Measurements from ENCODE around the gene CEBPZ. TPM values are rescaled to one million over a fixed set of nuclear protein-coding genes. Genes with fewer than 3 reads are reported as not detected.
A peak's percentile ranks its signal among the peaks of the same experiment; 100 is the strongest.

The CEBPZ gene
- total RNA-seq, 1 experiment from 2014 or later, result 146 TPM

- Mint-ChIP-seq H3K4me3 (no peak overlapping the region), H3K36me3 (peaks cover 81% of the 10 kb centered on the region), H3K27me3 (ENCODE audit: low read depth) (no peaks in the 10 kb centered on the region; the same call in 1 of the 2 replicates), H3K4me1 (peaks cover 70% of the 10 kb centered on the region), H3K9me3 (peaks cover 21% of the 10 kb centered on the region), H3K27ac (peak overlapping the region; percentile 93)
- DNase-seq (ENCODE audit: low spot score) (no peak), ATAC-seq (no peak)
- ChIA-PET CTCF (no interaction called here), POLR2A (no interaction called here)
- no peak for TF ChIP-seq CTCF (IDR thresholded peaks at IDR 0.05)
- TF ChIP-seq MXD4 (CRISPR knock-in tag; IDR thresholded peaks at IDR 0.05; ENCODE audit: borderline replicate concordance), result no peak
- no peak for TF ChIP-seq HMGA2 (CRISPR knock-in tag; IDR thresholded peaks at IDR 0.05)
- no peak for TF ChIP-seq OVOL2 (CRISPR knock-in tag; IDR thresholded peaks at IDR 0.05; ENCODE audit: borderline replicate concordance)
- no peak for TF ChIP-seq SP1 (CRISPR knock-in tag; conservative IDR thresholded peaks at IDR 0.05)
- TF ChIP-seq FOXK1 (CRISPR knock-in tag; IDR thresholded peaks at IDR 0.05), result no peak
- no peak for TF ChIP-seq ETV6 (CRISPR knock-in tag; IDR thresholded peaks at IDR 0.05)
- TF ChIP-seq NR3C1 (CRISPR knock-in tag; conservative IDR thresholded peaks at IDR 0.05; ENCODE audit: low read depth), result no peak
- TF ChIP-seq GABPB1 (CRISPR knock-in tag; IDR thresholded peaks at IDR 0.05), result no peak
- no peak for TF ChIP-seq PRDM15 (CRISPR knock-in tag; IDR thresholded peaks at IDR 0.05)
- no peak for TF ChIP-seq HMGXB4 (CRISPR knock-in tag; IDR thresholded peaks at IDR 0.05)
- no peak for TF ChIP-seq ERG (CRISPR knock-in tag; IDR thresholded peaks at IDR 0.05)
- no peak for TF ChIP-seq ZNF263 (CRISPR knock-in tag; IDR thresholded peaks at IDR 0.05; ENCODE audit: low read depth)
- no peak for TF ChIP-seq NFE2L1 (CRISPR knock-in tag; IDR thresholded peaks at IDR 0.05)
- TF ChIP-seq GRHL2 (CRISPR knock-in tag; IDR thresholded peaks at IDR 0.05; ENCODE audit: insufficient replicate concordance, severe bottlenecking), result no peak
- no peak for TF ChIP-seq KAT7 (CRISPR knock-in tag; IDR thresholded peaks at IDR 0.05; ENCODE audit: borderline replicate concordance)
- no peak for TF ChIP-seq IRF2 (CRISPR knock-in tag; IDR thresholded peaks at IDR 0.05; ENCODE audit: borderline replicate concordance, low read depth)
Measured at GRCh38 chr2:37201766-37202165, 29.6 kb downstream of the CEBPZ start.

GRCh38 chr2:37201208-37201607, 30.2 kb downstream of the CEBPZ start:
- H3K4me3 Mint-ChIP-seq, result no peak overlapping the region
- H3K27ac Mint-ChIP-seq, result peak overlapping the region; percentile 94
- DNase-seq (ENCODE audit: low spot score) (no peak), ATAC-seq (no peak)
- peaks cover 64% of the 10 kb centered on the region for H3K4me1 Mint-ChIP-seq
- TF ChIP-seq USF2 (CRISPR knock-in tag; IDR thresholded peaks at IDR 0.05) (no peak), MXD4 (CRISPR knock-in tag; IDR thresholded peaks at IDR 0.05; ENCODE audit: borderline replicate concordance) (no peak), TCF7 (CRISPR knock-in tag; IDR thresholded peaks at IDR 0.05; ENCODE audit: low read depth) (no peak), FOXJ3 (CRISPR knock-in tag; IDR thresholded peaks at IDR 0.05; ENCODE audit: borderline replicate concordance) (no peak), SMAD3 (CRISPR knock-in tag; IDR thresholded peaks at IDR 0.05; ENCODE audit: borderline replicate concordance) (no peak), HMGXB4 (CRISPR knock-in tag; IDR thresholded peaks at IDR 0.05) (no peak), NFE2L1 (CRISPR knock-in tag; IDR thresholded peaks at IDR 0.05) (no peak), ZNF671 (CRISPR knock-in tag; IDR thresholded peaks at IDR 0.05) (no peak), NR1H2 (CRISPR knock-in tag; IDR thresholded peaks at IDR 0.05) (no peak), GRHL2 (CRISPR knock-in tag; IDR thresholded peaks at IDR 0.05; ENCODE audit: insufficient replicate concordance, severe bottlenecking) (no peak), ELF4 (CRISPR knock-in tag; IDR thresholded peaks at IDR 0.05; ENCODE audit: low read depth) (no peak)
- H3K9me3 Mint-ChIP-seq, result peaks cover 18% of the 10 kb centered on the region
- ChIA-PET CTCF (no interaction called here), POLR2A (no interaction called here)
- H3K36me3 Mint-ChIP-seq, result peaks cover 78% of the 10 kb centered on the region
- H3K27me3 Mint-ChIP-seq (ENCODE audit: low read depth), result peaks cover 2% of the 10 kb centered on the region; the same call in 1 of the 2 replicates
